ENCODE measurements around the gene FARP1. TPM values are rescaled to one million over a fixed set of nuclear protein-coding genes. Genes with fewer than 3 reads are reported as not detected.

The FARP1 gene
- total RNA-seq, 1 experiment from 2014 or later, result 96.6 TPM

- DNase-seq (ENCODE audit: low spot score) (no peak), ATAC-seq (no peak)
- no peak overlapping the region for H3K4me3 Mint-ChIP-seq
- H3K36me3 Mint-ChIP-seq, result peaks cover 33% of the 10 kb centered on the region
- ChIA-PET CTCF (interaction anchor here (1.1 to 1.9 kb wide), 3 partner anchors 23 to 183 kb away, joined by 4 to 6 read pairs (median 5); no protein-coding TSS in a partner anchor), POLR2A (no interaction called here)
- peaks cover 23% of the 10 kb centered on the region for H3K4me1 Mint-ChIP-seq
- no peaks in the 10 kb centered on the region for H3K27me3 Mint-ChIP-seq (ENCODE audit: low read depth)
- no peaks in the 10 kb centered on the region for H3K9me3 Mint-ChIP-seq
- TF ChIP-seq SMAD4 (CRISPR knock-in tag; IDR thresholded peaks at IDR 0.05), result no peak
- no peak for TF ChIP-seq ELF4 (CRISPR knock-in tag; IDR thresholded peaks at IDR 0.05; ENCODE audit: low read depth)
- no peak for TF ChIP-seq HMGXB4 (CRISPR knock-in tag; IDR thresholded peaks at IDR 0.05)
- no peak for TF ChIP-seq CBFB (CRISPR knock-in tag; IDR thresholded peaks at IDR 0.05; ENCODE audit: low read depth)
- no peak for TF ChIP-seq ZBTB43 (CRISPR knock-in tag; IDR thresholded peaks at IDR 0.05)
- no peak for TF ChIP-seq ZNF512 (CRISPR knock-in tag; IDR thresholded peaks at IDR 0.05; ENCODE audit: borderline replicate concordance)
- TF ChIP-seq ARID4B (CRISPR knock-in tag; IDR thresholded peaks at IDR 0.05; ENCODE audit: borderline replicate concordance), result no peak
- TF ChIP-seq ZNF263 (CRISPR knock-in tag; IDR thresholded peaks at IDR 0.05; ENCODE audit: low read depth), result no peak
- TF ChIP-seq MLX (CRISPR knock-in tag; IDR thresholded peaks at IDR 0.05), result no peak
- no peak overlapping the region for H3K27ac Mint-ChIP-seq
Measured at GRCh38 chr13:98470920-98471319, 328.0 kb downstream of the FARP1 start.

- peaks cover 30% of the 10 kb centered on the region for H3K36me3 Mint-ChIP-seq
- no peaks in the 10 kb centered on the region for H3K27me3 Mint-ChIP-seq (ENCODE audit: low read depth)
- ChIA-PET CTCF (interaction anchor here (1.9 kb wide), 1 partner anchor 27 kb away, joined by 6 read pairs; no protein-coding TSS in a partner anchor), POLR2A (no interaction called here)
- ATAC-seq (no peak), DNase-seq (ENCODE audit: low spot score) (no peak)
- H3K4me3 Mint-ChIP-seq, result no peak overlapping the region
- no peaks in the 10 kb centered on the region for H3K9me3 Mint-ChIP-seq
- H3K27ac Mint-ChIP-seq, result 0 out of 2 replicates have a peak overlapping the region, but pooled peaks have one; percentile 24
- peaks cover 30% of the 10 kb centered on the region for H3K4me1 Mint-ChIP-seq
- TF ChIP-seq TEAD4 (CRISPR knock-in tag; IDR thresholded peaks at IDR 0.05) (no peak), MAX (CRISPR knock-in tag; IDR thresholded peaks at IDR 0.05) (no peak), EMX1 (CRISPR knock-in tag; IDR thresholded peaks at IDR 0.05) (no peak), TP53 (CRISPR knock-in tag; IDR thresholded peaks at IDR 0.05) (no peak), ZNF281 (CRISPR knock-in tag; IDR thresholded peaks at IDR 0.05) (no peak), GABPB1 (CRISPR knock-in tag; IDR thresholded peaks at IDR 0.05) (no peak), RELA (CRISPR knock-in tag; IDR thresholded peaks at IDR 0.05; ENCODE audit: borderline replicate concordance) (no peak), MXD4 (CRISPR knock-in tag; IDR thresholded peaks at IDR 0.05; ENCODE audit: borderline replicate concordance) (no peak), ZNF396 (CRISPR knock-in tag; IDR thresholded peaks at IDR 0.05; ENCODE audit: borderline replicate concordance) (no peak), ATF6 (CRISPR knock-in tag; IDR thresholded peaks at IDR 0.05) (no peak), NR2C2 (CRISPR knock-in tag; IDR thresholded peaks at IDR 0.05) (no peak), TCF7 (CRISPR knock-in tag; IDR thresholded peaks at IDR 0.05; ENCODE audit: low read depth) (no peak)
Measured at GRCh38 chr13:98471934-98472333, 329.0 kb downstream of the FARP1 start.

All from WTC11 (cell line).